ENCODE data around the gene CMC4.

- TF ChIP-seq, protein P1, sequence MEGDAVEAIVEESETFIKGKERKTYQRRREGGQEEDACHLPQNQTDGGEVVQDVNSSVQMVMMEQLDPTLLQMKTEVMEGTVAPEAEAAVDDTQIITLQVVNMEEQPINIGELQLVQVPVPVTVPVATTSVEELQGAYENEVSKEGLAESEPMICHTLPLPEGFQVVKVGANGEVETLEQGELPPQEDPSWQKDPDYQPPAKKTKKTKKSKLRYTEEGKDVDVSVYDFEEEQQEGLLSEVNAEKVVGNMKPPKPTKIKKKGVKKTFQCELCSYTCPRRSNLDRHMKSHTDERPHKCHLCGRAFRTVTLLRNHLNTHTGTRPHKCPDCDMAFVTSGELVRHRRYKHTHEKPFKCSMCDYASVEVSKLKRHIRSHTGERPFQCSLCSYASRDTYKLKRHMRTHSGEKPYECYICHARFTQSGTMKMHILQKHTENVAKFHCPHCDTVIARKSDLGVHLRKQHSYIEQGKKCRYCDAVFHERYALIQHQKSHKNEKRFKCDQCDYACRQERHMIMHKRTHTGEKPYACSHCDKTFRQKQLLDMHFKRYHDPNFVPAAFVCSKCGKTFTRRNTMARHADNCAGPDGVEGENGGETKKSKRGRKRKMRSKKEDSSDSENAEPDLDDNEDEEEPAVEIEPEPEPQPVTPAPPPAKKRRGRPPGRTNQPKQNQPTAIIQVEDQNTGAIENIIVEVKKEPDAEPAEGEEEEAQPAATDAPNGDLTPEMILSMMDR (conservative IDR thresholded peaks at IDR 0.05 in 1 of 2, IDR thresholded peaks at IDR 0.05 in 1 of 2; ENCODE audit: low read depth in 1 of 2, low read length in 2 of 2), result no peak
- no peak for TF ChIP-seq EZH2 (IDR thresholded peaks at IDR 0.05; ENCODE audit: low read length, missing control alignments)
Observed at GRCh38 chrX:155070663-155070974, 317 bp downstream of the CMC4 start.
